Measurements from ENCODE around the gene PGAP3. TPM values are rescaled to one million over a fixed set of nuclear protein-coding genes. Genes with fewer than 3 reads are reported as not detected.

PGAP3 gene
- total and polyA plus RNA-seq, 3 donors from 2014 or later: 21.1 to 37.4 (median 28.6) TPM

DNA sequence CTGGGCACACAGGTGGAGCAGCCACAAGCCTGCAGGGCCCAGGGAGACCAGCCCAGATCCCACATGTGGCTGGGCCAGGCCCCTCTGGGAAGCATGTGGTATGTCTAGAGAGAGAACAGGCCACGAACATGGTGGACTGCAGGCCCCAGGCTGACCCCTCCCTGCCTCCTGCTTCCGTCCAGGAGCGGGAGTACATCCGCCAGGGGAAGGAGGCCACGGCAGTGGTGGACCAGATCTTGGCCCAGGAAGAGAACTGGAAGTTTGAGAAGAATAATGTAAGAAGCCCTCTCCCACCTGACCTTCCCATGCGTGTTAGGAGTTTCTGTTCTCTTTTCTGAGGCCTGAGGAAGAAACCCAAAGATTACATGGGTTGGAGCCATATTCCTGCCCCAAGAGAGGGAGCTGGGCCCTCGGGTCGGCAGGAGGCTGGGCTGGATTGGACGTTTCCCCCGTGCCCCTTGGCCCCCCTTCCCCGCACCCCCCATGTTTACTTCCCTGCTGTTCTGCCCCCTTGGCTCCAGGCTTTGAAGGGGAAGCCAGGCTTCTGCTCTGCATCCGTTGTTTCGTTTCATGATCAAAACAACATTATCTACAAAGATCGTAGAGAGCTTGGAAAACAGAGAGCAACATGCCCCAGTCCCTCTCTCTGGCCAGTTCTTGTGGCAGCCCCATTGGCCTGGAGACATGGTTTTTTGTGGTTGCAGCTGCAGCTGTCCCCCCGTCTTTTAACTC is 28.4 kb downstream of the PGAP3 start:
- Histone ChIP-seq H3K4me3 (no peak overlapping the region), H3K9me3 (no peaks in the 10 kb centered on the region), H3K4me1 (peaks cover 4% of the 10 kb centered on the region), H3K27ac (peak overlapping the region in 1 of 2 donors; percentile 69), H3K27me3 (no peaks in the 10 kb centered on the region), H3K36me3 (ENCODE audit: low read depth, missing control alignments) (no peaks in the 10 kb centered on the region)
- intact Hi-C loops (cut with DNase I; ENCODE audit: low total_unique reads): no loop called here
- TF ChIP-seq, protein P1, sequence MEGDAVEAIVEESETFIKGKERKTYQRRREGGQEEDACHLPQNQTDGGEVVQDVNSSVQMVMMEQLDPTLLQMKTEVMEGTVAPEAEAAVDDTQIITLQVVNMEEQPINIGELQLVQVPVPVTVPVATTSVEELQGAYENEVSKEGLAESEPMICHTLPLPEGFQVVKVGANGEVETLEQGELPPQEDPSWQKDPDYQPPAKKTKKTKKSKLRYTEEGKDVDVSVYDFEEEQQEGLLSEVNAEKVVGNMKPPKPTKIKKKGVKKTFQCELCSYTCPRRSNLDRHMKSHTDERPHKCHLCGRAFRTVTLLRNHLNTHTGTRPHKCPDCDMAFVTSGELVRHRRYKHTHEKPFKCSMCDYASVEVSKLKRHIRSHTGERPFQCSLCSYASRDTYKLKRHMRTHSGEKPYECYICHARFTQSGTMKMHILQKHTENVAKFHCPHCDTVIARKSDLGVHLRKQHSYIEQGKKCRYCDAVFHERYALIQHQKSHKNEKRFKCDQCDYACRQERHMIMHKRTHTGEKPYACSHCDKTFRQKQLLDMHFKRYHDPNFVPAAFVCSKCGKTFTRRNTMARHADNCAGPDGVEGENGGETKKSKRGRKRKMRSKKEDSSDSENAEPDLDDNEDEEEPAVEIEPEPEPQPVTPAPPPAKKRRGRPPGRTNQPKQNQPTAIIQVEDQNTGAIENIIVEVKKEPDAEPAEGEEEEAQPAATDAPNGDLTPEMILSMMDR (IDR thresholded peaks at IDR 0.05): no peak
- no peak for TF ChIP-seq POLR2A (IDR thresholded peaks at IDR 0.05)
- DNase-seq: no peak
- 57 to 61% methylated on average over 14 to 15 of the region's 15 CpGs for WGBS, 2 donors

GRCh38 chr17:39658760-39659159 is 29.1 kb downstream of the PGAP3 start:
- Histone ChIP-seq H3K27me3 (no peaks in the 10 kb centered on the region), H3K36me3 (ENCODE audit: low read depth, missing control alignments) (no peaks in the 10 kb centered on the region), H3K4me3 (no peak overlapping the region), H3K4me1 (peaks cover 3% of the 10 kb centered on the region), H3K27ac (peak overlapping the region in 1 of 2 donors; percentile 69), H3K9me3 (no peaks in the 10 kb centered on the region)
- no peak for TF ChIP-seq POLR2A (IDR thresholded peaks at IDR 0.05)
- TF ChIP-seq, protein P1 (IDR thresholded peaks at IDR 0.05): no peak
- WGBS, 2 donors: 91 to 97% methylated on average over 2 to 3 of the region's 3 CpGs
- intact Hi-C loops (cut with DNase I; ENCODE audit: low total_unique reads): no loop called here
- no peak for DNase-seq

DNA sequence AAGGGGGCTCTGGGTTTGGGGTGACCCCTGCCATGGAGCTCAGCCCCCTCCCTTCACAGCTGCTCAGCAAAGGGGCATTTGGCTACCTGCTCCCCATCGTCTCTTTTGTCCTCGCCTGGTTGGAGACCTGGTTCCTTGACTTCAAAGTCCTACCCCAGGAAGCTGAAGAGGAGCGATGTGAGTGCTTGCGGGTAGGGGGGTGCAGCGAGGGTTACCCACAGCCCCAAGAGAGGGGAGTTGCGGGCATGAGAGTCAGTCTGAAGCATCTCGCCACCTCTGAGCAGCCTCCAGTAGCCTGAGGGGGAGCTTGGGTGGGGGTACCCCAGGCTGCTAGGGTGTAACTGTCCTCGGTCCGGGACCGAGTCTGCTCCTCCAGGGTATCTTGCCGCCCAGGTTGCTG is 29.5 kb downstream of the PGAP3 start:
- intact Hi-C loops (cut with DNase I; ENCODE audit: low total_unique reads): no loop called here

GRCh38 chr17:39655105-39655504 is 32.8 kb downstream of the PGAP3 start:
- intact Hi-C loops (cut with DNase I; ENCODE audit: low total_unique reads): no loop called here
- Histone ChIP-seq H3K9me3 (no peaks in the 10 kb centered on the region), H3K4me3 (no peak overlapping the region), H3K4me1 (peaks cover 23% of the 10 kb centered on the region), H3K36me3 (ENCODE audit: low read depth, missing control alignments) (no peaks in the 10 kb centered on the region), H3K27ac (no peak overlapping the region), H3K27me3 (no peaks in the 10 kb centered on the region)
- WGBS, 2 donors: 96 to 97% methylated on average over 2 of the region's 2 CpGs
- DNase-seq: no peak
- TF ChIP-seq POLR2A (IDR thresholded peaks at IDR 0.05): no peak

More for the DNA sequence above, 29.5 kb downstream of the PGAP3 start:
- no peaks in the 10 kb centered on the region for H3K27me3 ChIP-seq
- no peaks in the 10 kb centered on the region for H3K36me3 ChIP-seq (ENCODE audit: low read depth, missing control alignments)
- DNase-seq: no peak
- 91 to 98% methylated on average over 7 to 11 of the region's 11 CpGs for WGBS, 2 donors
- no peaks in the 10 kb centered on the region for H3K9me3 ChIP-seq
- no peak overlapping the region for H3K4me3 ChIP-seq
- no peak for TF ChIP-seq POLR2A (IDR thresholded peaks at IDR 0.05)
- TF ChIP-seq, protein P1 (IDR thresholded peaks at IDR 0.05): no peak
- peaks cover 5% of the 10 kb centered on the region for H3K4me1 ChIP-seq
- no peak overlapping the region for H3K27ac ChIP-seq

DNA sequence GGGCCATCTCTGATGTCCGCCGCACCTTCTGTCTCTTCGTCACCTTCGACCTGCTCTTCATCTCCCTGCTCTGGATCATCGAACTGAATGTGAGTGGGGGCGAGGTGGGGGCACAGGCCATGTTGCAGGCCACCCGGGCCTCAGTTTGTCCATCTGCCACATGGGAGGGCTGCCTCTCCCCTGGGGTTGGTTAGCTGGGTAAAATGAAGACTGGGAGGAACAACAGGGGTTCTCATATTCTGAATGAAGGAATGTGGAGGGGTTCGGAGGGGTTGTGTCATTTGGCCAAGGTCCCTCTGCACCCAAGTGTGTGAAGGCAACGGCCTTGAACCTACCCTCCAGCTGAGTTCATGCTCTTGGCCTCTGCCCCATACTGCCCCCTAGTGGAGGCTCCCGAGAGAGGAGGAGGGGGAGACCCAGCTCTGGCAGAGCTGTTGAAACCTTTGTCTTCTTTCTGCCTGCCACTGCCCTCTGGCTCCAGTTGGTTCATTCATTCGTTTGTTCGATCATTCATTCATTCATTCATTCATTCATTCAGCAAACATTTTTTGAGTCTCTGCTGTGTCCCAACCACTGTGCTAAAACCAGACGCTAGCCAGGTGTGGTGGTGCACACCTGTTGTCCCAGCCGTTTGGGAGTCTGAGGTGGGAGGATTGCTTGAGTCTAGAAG is 34.1 kb downstream of the PGAP3 start:
- DNase-seq: peak; percentile 80
- intact Hi-C loops (cut with DNase I; ENCODE audit: low total_unique reads): no loop called here
- WGBS, 2 donors: 67 to 75% methylated on average over 8 to 14 of the region's 14 CpGs
- TF ChIP-seq, protein P1 (IDR thresholded peaks at IDR 0.05): peak in 2 of 3 experiments; percentile 57 to 77
- no peak for TF ChIP-seq POLR2A (IDR thresholded peaks at IDR 0.05)
- Histone ChIP-seq H3K27me3 (no peaks in the 10 kb centered on the region), H3K4me3 (no peak overlapping the region), H3K27ac (peak overlapping the region in 1 of 2 donors; percentile 15), H3K9me3 (no peaks in the 10 kb centered on the region), H3K4me1 (peaks cover 23% of the 10 kb centered on the region), H3K36me3 (ENCODE audit: low read depth, missing control alignments) (no peaks in the 10 kb centered on the region)
